ENCODE measurements around the gene ATOH8.

The ATOH8 gene

GRCh38 chr2:85756195-85756594 is 2.4 kb downstream of the ATOH8 start:
- no peak overlapping the region for H3K4me3 ChIP-seq (ENCODE audit: low read depth, low read length)
- no peak overlapping the region for H3K27ac ChIP-seq
- no peaks in the 10 kb centered on the region for H3K9me3 ChIP-seq (ENCODE audit: severe bottlenecking)
- TF ChIP-seq CTCF (IDR thresholded peaks at IDR 0.05; ENCODE audit: low read depth, low read length) = no peak
- DNase-seq = no peak
- peaks cover 29% of the 10 kb centered on the region for H3K27me3 ChIP-seq (ENCODE audit: insufficient read depth, low read depth, severe bottlenecking)
- H3K36me3 ChIP-seq = no peaks in the 10 kb centered on the region

- no peaks in the 10 kb centered on the region for H3K9me3 ChIP-seq (ENCODE audit: severe bottlenecking)
- H3K27me3 ChIP-seq (ENCODE audit: insufficient read depth, low read depth, severe bottlenecking) = peaks cover 29% of the 10 kb centered on the region
- no peak overlapping the region for H3K4me3 ChIP-seq (ENCODE audit: low read depth, low read length)
- no peak for DNase-seq
- no peak for TF ChIP-seq CTCF (IDR thresholded peaks at IDR 0.05; ENCODE audit: low read depth, low read length)
- H3K27ac ChIP-seq = no peak overlapping the region
- no peaks in the 10 kb centered on the region for H3K36me3 ChIP-seq
These were observed 3.1 kb downstream of the ATOH8 start for GRCh38 chr2:85756822-85757435.

GRCh38 chr2:85757860-85758259 is 4.1 kb downstream of the ATOH8 start:
- no peak for TF ChIP-seq CTCF (IDR thresholded peaks at IDR 0.05; ENCODE audit: low read depth, low read length)
- Histone ChIP-seq H3K27ac (no peak overlapping the region), H3K27me3 (ENCODE audit: insufficient read depth, low read depth, severe bottlenecking) (peaks cover 27% of the 10 kb centered on the region), H3K9me3 (ENCODE audit: severe bottlenecking) (no peaks in the 10 kb centered on the region), H3K4me3 (ENCODE audit: low read depth, low read length) (no peak overlapping the region), H3K36me3 (no peaks in the 10 kb centered on the region)
- DNase-seq = no peak

DNA sequence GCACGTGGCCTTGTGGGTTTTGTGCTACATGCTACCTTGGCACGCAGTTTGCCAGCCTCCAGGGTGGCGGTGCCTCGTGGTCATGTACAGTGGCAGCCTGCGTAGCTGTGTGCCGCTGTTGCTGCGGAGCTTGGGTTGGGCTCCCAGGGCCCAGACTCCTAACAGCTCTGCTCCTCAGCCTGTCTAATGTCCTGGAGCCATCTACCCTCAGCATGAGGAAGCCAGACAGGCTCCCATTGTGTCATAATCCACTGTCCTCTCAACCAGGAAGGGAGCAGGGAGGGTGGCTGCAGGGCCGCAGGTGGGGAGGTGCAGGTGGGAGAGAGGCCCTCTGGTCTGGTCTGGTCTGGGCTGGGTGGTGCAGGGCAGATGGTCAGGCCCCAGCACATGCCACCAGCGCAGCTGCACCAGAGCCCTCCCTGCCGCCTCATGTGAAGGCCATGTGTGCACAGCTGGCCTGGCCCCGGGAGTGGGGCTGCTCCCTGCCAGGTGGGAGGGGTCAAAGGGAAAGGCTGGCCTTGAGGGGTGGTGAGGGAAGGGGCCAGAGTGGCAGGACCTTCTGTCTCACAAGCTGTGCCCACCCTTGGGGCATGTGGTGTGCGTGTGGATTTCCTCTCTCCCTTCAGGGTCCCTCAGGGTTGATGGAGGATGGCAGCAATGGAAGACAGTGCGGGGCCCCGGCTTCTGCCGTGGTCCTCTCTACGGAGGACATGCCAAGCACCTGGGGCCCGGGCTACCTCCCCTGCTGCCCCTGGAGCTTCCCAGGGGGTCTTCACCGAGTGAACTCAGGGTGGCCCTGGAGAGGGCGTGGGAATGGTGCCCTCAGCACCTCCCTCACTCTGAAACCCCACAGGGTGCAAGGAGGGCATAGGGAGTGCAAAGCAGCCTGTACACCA is 4.8 kb downstream of the ATOH8 start:
- H3K9me3 ChIP-seq (ENCODE audit: severe bottlenecking) = no peaks in the 10 kb centered on the region
- DNase-seq = no peak
- no peak overlapping the region for H3K27ac ChIP-seq
- H3K4me3 ChIP-seq (ENCODE audit: low read depth, low read length) = no peak overlapping the region
- peaks cover 21% of the 10 kb centered on the region for H3K27me3 ChIP-seq (ENCODE audit: insufficient read depth, low read depth, severe bottlenecking)
- TF ChIP-seq CTCF (IDR thresholded peaks at IDR 0.05; ENCODE audit: low read depth, low read length) = no peak
- no peaks in the 10 kb centered on the region for H3K36me3 ChIP-seq

GRCh38 chr2:85759257-85759613 is 5.4 kb downstream of the ATOH8 start:
- H3K4me3 ChIP-seq (ENCODE audit: low read depth, low read length) = no peak overlapping the region
- no peak for DNase-seq
- TF ChIP-seq CTCF (IDR thresholded peaks at IDR 0.05; ENCODE audit: low read depth, low read length) = no peak
- H3K36me3 ChIP-seq = no peaks in the 10 kb centered on the region
- peaks cover 14% of the 10 kb centered on the region for H3K27me3 ChIP-seq (ENCODE audit: insufficient read depth, low read depth, severe bottlenecking)
- no peaks in the 10 kb centered on the region for H3K9me3 ChIP-seq (ENCODE audit: severe bottlenecking)
- H3K27ac ChIP-seq = no peak overlapping the region

Data from WERI-Rb-1 (cell line).